ENCODE results near the gene HDAC4.

- TF ChIP-seq, protein P1, sequence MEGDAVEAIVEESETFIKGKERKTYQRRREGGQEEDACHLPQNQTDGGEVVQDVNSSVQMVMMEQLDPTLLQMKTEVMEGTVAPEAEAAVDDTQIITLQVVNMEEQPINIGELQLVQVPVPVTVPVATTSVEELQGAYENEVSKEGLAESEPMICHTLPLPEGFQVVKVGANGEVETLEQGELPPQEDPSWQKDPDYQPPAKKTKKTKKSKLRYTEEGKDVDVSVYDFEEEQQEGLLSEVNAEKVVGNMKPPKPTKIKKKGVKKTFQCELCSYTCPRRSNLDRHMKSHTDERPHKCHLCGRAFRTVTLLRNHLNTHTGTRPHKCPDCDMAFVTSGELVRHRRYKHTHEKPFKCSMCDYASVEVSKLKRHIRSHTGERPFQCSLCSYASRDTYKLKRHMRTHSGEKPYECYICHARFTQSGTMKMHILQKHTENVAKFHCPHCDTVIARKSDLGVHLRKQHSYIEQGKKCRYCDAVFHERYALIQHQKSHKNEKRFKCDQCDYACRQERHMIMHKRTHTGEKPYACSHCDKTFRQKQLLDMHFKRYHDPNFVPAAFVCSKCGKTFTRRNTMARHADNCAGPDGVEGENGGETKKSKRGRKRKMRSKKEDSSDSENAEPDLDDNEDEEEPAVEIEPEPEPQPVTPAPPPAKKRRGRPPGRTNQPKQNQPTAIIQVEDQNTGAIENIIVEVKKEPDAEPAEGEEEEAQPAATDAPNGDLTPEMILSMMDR (IDR thresholded peaks at IDR 0.05 in 2 of 3, conservative IDR thresholded peaks at IDR 0.05 in 1 of 3; ENCODE audit: control insufficient read depth in 2 of 3, extremely low read depth in 1 of 3, insufficient read depth in 1 of 3, low read depth in 3 of 3, low read length in 3 of 3): no peak
- TF ChIP-seq POLR2A (IDR thresholded peaks at IDR 0.05; ENCODE audit: low read depth, low read length) (no peak), HDGF (IDR thresholded peaks at IDR 0.05) (no peak), SUZ12 (IDR thresholded peaks at IDR 0.05; ENCODE audit: unreplicated experiment) (no peak), MAX (IDR thresholded peaks at IDR 0.05; ENCODE audit: low read depth, low read length) (no peak), STAT1 (conservative IDR thresholded peaks at IDR 0.05) (no peak)
These were observed 359.8 kb downstream of the HDAC4 start for GRCh38 chr2:239041062-239041461.

All from GM12878 (cell line).